CD4-positive, alpha-beta T cell (primary cell): ENCODE results near the gene SLC7A5. TPM values are rescaled to one million over a fixed set of nuclear protein-coding genes. Genes with fewer than 3 reads are reported as not detected.
"Not testable (repeated sequence)": the region's sequence is repeated elsewhere in the genome, so short reads cannot be mapped to it uniquely, and the experiment has no call there.

Source experiments
- ATAC-seq: fragments of 200-7000 bp; cut with Tn5 transposase; one replicate; pipeline ENCODE4 v1.10.0; 2022; ENCODE audit warnings: mild to moderate bottlenecking; ENCODE audit not compliant: poor library complexity
- CTCF ChIA-PET: fragments of 350-600 bp; sonication (Branson Sonifier 250); formaldehyde crosslinking; loops from one replicate; lab custom pipeline; 2021; ENCODE audit warnings: antibody characterized with exemption, inconsistent platforms; lab: Charles Lee
- POLR2A ChIA-PET: fragments of 350-600 bp; sonication (Branson Sonifier 250); formaldehyde crosslinking; loops from one replicate; lab custom pipeline; 2021; ENCODE audit warnings: antibody characterized with exemption, inconsistent platforms; lab: Charles Lee
- DNase-seq, 14 experiments: peaks; one replicate each; pipeline ENCODE4 v3.0.0-alpha.2; 2013 to 2020; ENCODE audit warnings: mixed read lengths in 2 of 14
- H3K27ac ChIP-seq, 2 donors: one replicate each; pipeline versions ENCODE4 v1.5.1 to v1.7.0; 2013; ENCODE audit warnings: low read length in 2 of 2, low read depth in 1 of 2, mild to moderate bottlenecking in 1 of 2
- H3K27me3 ChIP-seq, 2 experiments: 1 replicate in 1 of 2; 2 replicates in 1 of 2; pipeline versions ENCODE4 v1.6.1 to v1.7.0; 2013; ENCODE audit warnings: low read length in 2 of 2, control low read depth in 1 of 2, mild to moderate bottlenecking in 1 of 2, moderate library complexity in 1 of 2; ENCODE audit not compliant: insufficient read depth in 2 of 2, control insufficient read depth in 1 of 2
- H3K36me3 ChIP-seq: one replicate; pipeline ENCODE4 v1.6.1; 2013; ENCODE audit warnings: low read length, control low read depth; ENCODE audit not compliant: insufficient read depth
- H3K4me1 ChIP-seq: one replicate; pipeline ENCODE4 v1.6.1; 2013; ENCODE audit warnings: low read length, control low read depth; ENCODE audit not compliant: insufficient read depth
- H3K4me3 ChIP-seq: one replicate; pipeline ENCODE4 v1.5.1; 2013; ENCODE audit warnings: mild to moderate bottlenecking, low read length, moderate library complexity
- H3K9me3 ChIP-seq, 2 experiments: 1 replicate in 1 of 2; 2 replicates in 1 of 2; pipeline versions ENCODE4 v1.6.1 to v1.7.0; 2013; ENCODE audit warnings: low read length in 2 of 2, mild to moderate bottlenecking in 2 of 2, control low read depth in 1 of 2, moderate library complexity in 1 of 2; ENCODE audit not compliant: control insufficient read depth in 1 of 2, insufficient read depth in 1 of 2
- H3K27ac Mint-ChIP-seq: one replicate; pipeline ENCODE4 v1.8.0; 2020; ENCODE audit warnings: mixed read lengths
- H3K27me3 Mint-ChIP-seq: one replicate; pipeline ENCODE4 v1.8.0; 2021; ENCODE audit warnings: mixed read lengths
- H3K36me3 Mint-ChIP-seq: one replicate; pipeline ENCODE4 v1.8.0; 2021; ENCODE audit warnings: low read depth, mixed read lengths
- H3K4me1 Mint-ChIP-seq: one replicate; pipeline ENCODE4 v1.8.0; 2021; ENCODE audit warnings: low read depth, mixed read lengths
- H3K4me3 Mint-ChIP-seq: one replicate; pipeline ENCODE4 v1.8.0; 2020; ENCODE audit warnings: mild to moderate bottlenecking, mixed read lengths
- H3K9me3 Mint-ChIP-seq: one replicate; pipeline ENCODE4 v1.8.0; 2020; ENCODE audit warnings: mixed read lengths
- CTCF ChIP-seq: fragments of 200-600 bp; IDR thresholded peaks from one replicate; pipeline ENCODE4 v1.8.0; 2022; ENCODE audit warnings: antibody characterized with exemption, mild to moderate bottlenecking
- intact Hi-C, 2 experiments: fragments of 100-400 bp; cut with DNase I in 1 of 2; cut with micrococcal nuclease in 1 of 2; formaldehyde crosslinking; loops; one replicate each; pipeline versions ENCODE4 v1.15.1 to v1.9.0; 2023 to 2025; cut with DNase I, micrococcal nuclease
- total RNA-seq, 174 experiments: library from RNA in 2 of 174; stranded (reverse) in 2 of 174; gene quantifications; one replicate each; pipeline ENCODE4 v1.2.3 and lab custom pipeline; 2021 to 2026

SLC7A5 gene
- total RNA-seq, 2 experiments from 2014 or later: 80.3 to 85.3 TPM

- no peak overlapping the region for H3K4me3 ChIP-seq
- DNase-seq (no peak), ATAC-seq (no peak)
- Mint-ChIP-seq H3K27me3 (no peaks in the 10 kb centered on the region), H3K4me1 (no peaks in the 10 kb centered on the region), H3K36me3 (peaks cover 30% of the 10 kb centered on the region), H3K4me3 (no peak overlapping the region), H3K9me3 (no peaks in the 10 kb centered on the region), H3K27ac (no peak overlapping the region)
- intact Hi-C loops: no loop called here
- ChIA-PET POLR2A (no interaction called here), CTCF (interaction anchor here (1.7 kb wide), 1 partner anchor 51 kb away, joined by 5 read pairs; no protein-coding TSS in a partner anchor)
- H3K27ac ChIP-seq: no peak overlapping the region
- no peak for TF ChIP-seq CTCF
- H3K9me3 ChIP-seq: no peaks in the 10 kb centered on the region
- H3K36me3 ChIP-seq: peaks cover 17% of the 10 kb centered on the region
- H3K4me1 ChIP-seq: no peaks in the 10 kb centered on the region
- no peaks in the 10 kb centered on the region for H3K27me3 ChIP-seq
These were observed 39.7 kb downstream of the SLC7A5 start for GRCh38 chr16:87829622-87829980.

GRCh38 chr16:87828907-87829621 lies 40.2 kb downstream of the SLC7A5 start:
- Histone ChIP-seq H3K9me3 (no peaks in the 10 kb centered on the region), H3K4me3 (no peak overlapping the region), H3K36me3 (peaks cover 14% of the 10 kb centered on the region), H3K4me1 (no peaks in the 10 kb centered on the region), H3K27ac (no peak overlapping the region), H3K27me3 (no peaks in the 10 kb centered on the region)
- POLR2A ChIA-PET: no interaction called here
- CTCF ChIA-PET: interaction anchor here (1.1 to 1.7 kb wide), 2 partner anchors 21 to 50 kb away, joined by 3 to 5 read pairs; no protein-coding TSS in a partner anchor
- no peak for DNase-seq
- H3K36me3 Mint-ChIP-seq: peaks cover 29% of the 10 kb centered on the region
- TF ChIP-seq CTCF: no peak
- no peak overlapping the region for H3K27ac Mint-ChIP-seq
- intact Hi-C loops: no loop called here
- no peaks in the 10 kb centered on the region for H3K4me1 Mint-ChIP-seq
- H3K27me3 Mint-ChIP-seq: no peaks in the 10 kb centered on the region
- no peak for ATAC-seq
- H3K9me3 Mint-ChIP-seq: no peaks in the 10 kb centered on the region
- no peak overlapping the region for H3K4me3 Mint-ChIP-seq

- peaks cover 9% of the 10 kb centered on the region for H3K36me3 ChIP-seq
- ChIA-PET CTCF (interaction anchor here (1.1 to 1.7 kb wide), 2 partner anchors 22 to 49 kb away, joined by 3 to 5 read pairs; no protein-coding TSS in a partner anchor), POLR2A (no interaction called here)
These were observed 41.0 kb downstream of the SLC7A5 start for GRCh38 chr16:87828071-87828906.

GRCh38 chr16:87827588-87827915 lies 41.8 kb downstream of the SLC7A5 start:
- H3K27ac ChIP-seq, H3K9me3 Mint-ChIP-seq, DNase-seq, H3K27me3 Mint-ChIP-seq, intact Hi-C loops, POLR2A ChIA-PET, H3K27me3 ChIP-seq, H3K4me3 ChIP-seq, H3K4me1 ChIP-seq, H3K9me3 ChIP-seq, H3K36me3 ChIP-seq, H3K4me1 Mint-ChIP-seq, CTCF ChIA-PET, ATAC-seq: not testable (repeated sequence)
- peaks cover 23% of the 10 kb centered on the region for H3K36me3 Mint-ChIP-seq
- H3K27ac Mint-ChIP-seq: peak overlapping the region; percentile 51
- peak overlapping the region; percentile 38 for H3K4me3 Mint-ChIP-seq

More at GRCh38 chr16:87828071-87828906, 41.0 kb downstream of the SLC7A5 start:
- Histone ChIP-seq H3K4me3 (no peak overlapping the region), H3K9me3 (no peaks in the 10 kb centered on the region), H3K27me3 (no peaks in the 10 kb centered on the region), H3K27ac (no peak overlapping the region), H3K4me1 (no peaks in the 10 kb centered on the region)
- H3K27me3 Mint-ChIP-seq: no peaks in the 10 kb centered on the region
- peak overlapping the region; percentile 58 for H3K27ac Mint-ChIP-seq
- DNase-seq (no peak), ATAC-seq (no peak)
- H3K9me3 Mint-ChIP-seq: no peaks in the 10 kb centered on the region
- intact Hi-C loops: no loop called here
- H3K4me3 Mint-ChIP-seq: no peak overlapping the region
- H3K4me1 Mint-ChIP-seq: no peaks in the 10 kb centered on the region
- TF ChIP-seq CTCF: no peak
- peaks cover 26% of the 10 kb centered on the region for H3K36me3 Mint-ChIP-seq
